HG02642 (cell line): Measurements from ENCODE around the gene ENOX2.

Experiments used
- ATAC-seq: cut with Tn5 transposase; IDR thresholded peaks from one replicate; pipeline ENCODE4 v1.9.1; 2021; ENCODE audit warnings: mild to moderate bottlenecking; ENCODE audit not compliant: unreplicated experiment, poor library complexity

ENOX2 gene

GRCh38 chrX:130771648-130772047 is 131.4 kb downstream of the ENOX2 start:
- ATAC-seq = no peak

DNA sequence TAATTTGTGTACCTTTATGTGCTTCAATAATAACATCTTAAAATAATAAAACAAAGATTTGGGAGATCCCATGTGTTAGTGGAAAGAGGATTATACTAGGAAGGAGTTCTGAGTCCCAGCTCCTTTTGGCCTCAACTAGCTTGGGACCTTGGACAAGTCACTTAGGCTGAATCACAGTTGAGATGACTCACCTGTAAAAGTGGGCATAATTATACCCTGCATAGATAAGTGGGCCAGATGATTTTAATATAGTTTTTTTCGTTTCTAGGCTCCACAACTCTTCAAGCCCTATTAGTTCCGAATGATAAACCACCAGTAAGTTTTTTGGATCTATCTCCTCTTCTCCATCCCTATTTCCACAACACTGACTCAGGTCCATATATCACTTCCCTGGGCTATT is 131.8 kb downstream of the ENOX2 start:
- no peak for ATAC-seq

GRCh38 chrX:130770615-130771014 is 132.4 kb downstream of the ENOX2 start:
- ATAC-seq = no peak

DNA sequence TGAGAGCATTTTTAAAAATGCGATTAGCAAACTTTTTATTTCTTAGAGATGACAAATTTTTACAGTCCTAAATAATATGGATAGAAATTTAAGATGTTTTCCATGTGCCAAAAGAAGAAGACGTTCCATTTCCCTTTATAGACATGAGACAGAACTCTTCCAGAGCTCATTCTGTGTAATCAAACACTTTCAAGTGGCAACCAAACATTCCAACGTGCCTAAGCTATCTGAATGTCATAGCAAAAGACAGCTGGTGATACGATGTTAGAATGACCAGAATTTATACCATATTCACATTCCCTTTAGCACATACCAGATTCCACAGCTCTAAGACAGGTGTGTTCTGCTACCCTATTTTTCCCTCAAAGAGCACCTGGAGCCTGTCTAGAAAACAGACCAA is 133.2 kb downstream of the ENOX2 start:
- ATAC-seq = no peak

DNA sequence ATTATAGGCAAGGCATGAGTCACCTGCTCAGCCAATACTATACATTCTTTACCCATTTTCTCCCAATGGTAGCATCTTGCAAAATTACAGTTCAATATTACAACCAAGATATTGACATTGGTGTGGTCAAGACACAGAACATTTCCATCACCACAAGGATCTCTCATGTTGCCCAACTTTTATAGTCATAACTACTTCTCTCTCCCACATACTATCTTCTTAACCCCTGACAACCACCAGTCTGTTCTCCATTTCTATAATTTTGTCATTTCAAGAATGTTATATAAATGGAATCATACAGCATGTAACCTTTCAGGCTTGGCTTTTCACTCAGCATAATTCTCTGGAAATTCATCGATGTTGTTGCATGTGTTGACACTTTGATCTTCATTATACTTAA is 144.9 kb downstream of the ENOX2 start:
- ATAC-seq = no peak

DNA sequence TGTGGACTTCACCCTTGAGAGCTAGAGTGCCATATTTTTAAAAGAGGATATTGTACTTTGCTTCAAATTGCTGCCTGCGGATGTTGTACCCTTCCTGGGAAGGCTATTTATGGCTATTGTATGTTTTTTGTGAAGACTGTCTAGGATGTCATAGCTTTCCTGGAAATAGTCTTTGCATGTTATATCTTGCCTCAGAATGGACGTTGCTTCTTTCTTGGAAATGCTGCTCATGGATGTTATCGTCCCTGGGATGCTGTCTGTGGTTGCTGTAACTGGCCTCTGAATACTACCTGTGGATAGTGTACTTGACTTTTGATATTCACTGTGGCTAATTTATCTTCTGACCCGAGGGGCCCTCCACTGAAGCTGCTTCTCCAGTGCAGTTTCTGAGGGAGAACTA is 146.8 kb downstream of the ENOX2 start:
- ATAC-seq = no peak

GRCh38 chrX:130754353-130754752 is 148.7 kb downstream of the ENOX2 start:
- ATAC-seq = no peak

GRCh38 chrX:130746709-130747342 is 156.2 kb downstream of the ENOX2 start:
- no peak for ATAC-seq

DNA sequence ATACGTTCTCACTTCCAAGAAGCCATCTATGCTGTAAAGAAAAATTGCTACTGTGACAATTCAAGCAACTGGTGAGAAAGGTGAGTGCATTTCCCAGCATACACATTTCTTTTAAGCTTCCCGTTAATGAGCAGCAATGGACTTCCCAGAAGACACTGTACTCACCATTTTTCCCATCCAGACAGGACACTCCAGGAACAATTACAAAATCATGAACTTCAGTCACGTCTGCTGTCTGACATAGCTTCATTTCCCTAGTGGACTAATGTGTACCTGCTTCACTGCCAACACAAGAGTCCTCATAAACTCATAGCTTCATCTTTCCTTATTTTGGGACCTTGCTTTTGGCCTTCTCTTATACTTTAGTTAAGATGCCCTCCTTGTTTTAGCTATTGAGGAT is 156.9 kb downstream of the ENOX2 start:
- ATAC-seq = no peak

- ATAC-seq = no peak
Measured at GRCh38 chrX:130741584-130741983, 161.4 kb downstream of the ENOX2 start.

GRCh38 chrX:130741151-130741550 is 161.9 kb downstream of the ENOX2 start:
- no peak for ATAC-seq

DNA sequence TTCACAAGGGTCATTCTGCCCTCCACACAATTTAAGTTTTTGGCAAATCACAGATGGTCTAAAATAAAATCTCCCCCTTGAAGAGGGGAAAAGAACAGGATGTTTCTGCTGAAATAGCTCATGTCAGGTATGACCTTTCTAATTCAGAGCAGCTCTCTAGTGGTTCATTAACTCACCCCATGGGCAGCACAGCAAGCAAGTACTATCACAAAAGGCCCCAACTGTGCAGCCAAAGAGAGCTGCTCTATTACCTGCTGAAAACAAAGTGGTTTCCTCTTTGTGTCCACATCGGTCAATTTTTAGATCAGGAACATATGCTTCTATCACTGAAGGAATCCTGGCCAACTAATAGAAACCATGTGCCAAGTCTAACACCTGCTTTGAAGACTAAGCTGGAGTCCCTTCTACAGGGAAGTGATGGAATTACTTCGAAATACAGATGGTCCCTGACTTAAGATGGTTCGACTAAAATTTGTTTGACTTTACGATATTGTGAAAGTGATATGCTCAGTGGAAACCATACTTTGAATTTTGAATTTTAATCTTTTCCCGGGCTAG is 164.3 kb downstream of the ENOX2 start:
- ATAC-seq = no peak

- ATAC-seq = no peak
Measured at GRCh38 chrX:130734713-130735112, 168.3 kb downstream of the ENOX2 start.

- ATAC-seq = no peak
Measured at GRCh38 chrX:130728208-130728607, 174.8 kb downstream of the ENOX2 start.

DNA sequence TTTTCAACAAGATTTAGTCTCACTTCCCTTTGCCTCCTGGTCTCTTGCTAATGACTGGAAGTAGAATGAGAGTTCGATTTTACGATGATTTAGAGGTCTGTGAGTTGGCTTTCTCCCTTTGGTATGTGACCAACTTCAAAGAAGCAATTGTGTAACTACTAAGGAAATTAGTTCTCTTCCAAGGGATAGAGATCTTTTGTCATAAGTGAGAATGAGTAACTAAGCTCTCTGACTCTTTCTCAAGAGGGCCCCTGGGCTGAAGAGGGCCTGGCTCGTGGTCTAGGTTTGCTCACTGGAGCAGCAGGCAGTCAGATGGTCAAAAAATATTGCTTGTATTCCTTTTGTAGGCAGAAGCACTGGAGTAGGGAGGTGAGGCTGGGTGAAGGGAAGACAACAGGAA is 176.3 kb downstream of the ENOX2 start:
- no peak for ATAC-seq

GRCh38 chrX:130725519-130725918 is 177.5 kb downstream of the ENOX2 start:
- ATAC-seq = no peak

DNA sequence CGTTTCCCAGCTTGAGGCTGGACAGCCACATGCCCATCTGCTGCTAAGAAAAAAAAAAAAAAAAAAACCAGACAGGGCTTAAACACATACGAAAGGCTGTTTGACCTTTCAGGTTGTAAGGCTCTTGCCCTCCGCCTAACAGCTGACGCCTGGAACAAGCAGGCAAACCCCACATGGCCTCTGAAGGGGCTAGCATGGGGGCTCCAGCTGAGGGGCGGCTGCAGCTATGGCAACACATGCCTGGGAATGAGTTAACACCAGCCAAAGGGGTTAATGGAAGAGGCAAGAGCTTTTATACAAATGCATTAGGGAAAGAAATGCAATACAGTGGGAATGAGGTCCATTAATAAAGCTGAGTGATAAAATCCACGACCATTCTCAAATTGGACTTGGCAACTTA is 183.6 kb downstream of the ENOX2 start:
- ATAC-seq = no peak

- ATAC-seq = no peak
Measured at GRCh38 chrX:130718137-130718536, 184.9 kb downstream of the ENOX2 start.

GRCh38 chrX:130716781-130717413 is 186.1 kb downstream of the ENOX2 start:
- no peak for ATAC-seq

- no peak for ATAC-seq
Measured at GRCh38 chrX:130716346-130716745, 186.7 kb downstream of the ENOX2 start.

DNA sequence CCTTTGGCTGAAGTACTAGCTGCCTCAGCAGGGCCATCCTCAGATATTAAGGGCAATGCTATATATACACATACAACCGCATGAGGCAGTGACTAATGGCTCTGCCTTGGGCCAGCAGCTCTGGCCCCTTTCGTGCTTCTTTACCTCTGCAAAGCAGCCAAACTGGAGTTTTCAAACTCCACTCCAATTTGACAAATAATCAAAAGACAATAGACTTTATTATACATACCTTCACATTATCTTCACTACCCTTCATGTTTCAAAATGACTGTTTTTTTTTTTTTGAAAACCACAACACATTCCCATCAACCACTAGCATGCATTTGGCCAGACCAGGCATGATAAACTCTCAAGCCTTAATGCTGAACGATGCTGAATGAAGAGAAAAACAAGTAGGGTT is 187.7 kb downstream of the ENOX2 start:
- ATAC-seq = no peak

DNA sequence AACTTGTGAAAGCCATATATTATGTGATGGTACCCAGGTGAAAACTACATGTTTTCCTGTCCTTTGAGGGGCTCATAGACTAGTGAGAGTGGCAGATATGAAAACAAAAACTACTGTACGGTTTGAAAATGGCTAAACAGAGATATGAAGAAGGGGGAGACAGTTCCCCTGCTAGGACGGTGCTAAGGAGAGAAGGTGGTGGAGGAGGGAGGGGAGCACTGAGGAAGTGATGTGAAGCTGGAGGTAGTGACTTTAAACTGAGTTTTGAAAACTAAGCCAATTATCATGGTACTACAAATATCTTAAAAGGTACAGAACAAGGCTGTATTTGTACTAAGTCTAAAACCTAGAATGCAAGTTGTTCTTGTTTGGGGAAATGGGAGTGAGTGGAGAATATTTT is 188.3 kb downstream of the ENOX2 start:
- no peak for ATAC-seq
